ENCODE data around the gene GAS2L3.

The GAS2L3 gene

DNA sequence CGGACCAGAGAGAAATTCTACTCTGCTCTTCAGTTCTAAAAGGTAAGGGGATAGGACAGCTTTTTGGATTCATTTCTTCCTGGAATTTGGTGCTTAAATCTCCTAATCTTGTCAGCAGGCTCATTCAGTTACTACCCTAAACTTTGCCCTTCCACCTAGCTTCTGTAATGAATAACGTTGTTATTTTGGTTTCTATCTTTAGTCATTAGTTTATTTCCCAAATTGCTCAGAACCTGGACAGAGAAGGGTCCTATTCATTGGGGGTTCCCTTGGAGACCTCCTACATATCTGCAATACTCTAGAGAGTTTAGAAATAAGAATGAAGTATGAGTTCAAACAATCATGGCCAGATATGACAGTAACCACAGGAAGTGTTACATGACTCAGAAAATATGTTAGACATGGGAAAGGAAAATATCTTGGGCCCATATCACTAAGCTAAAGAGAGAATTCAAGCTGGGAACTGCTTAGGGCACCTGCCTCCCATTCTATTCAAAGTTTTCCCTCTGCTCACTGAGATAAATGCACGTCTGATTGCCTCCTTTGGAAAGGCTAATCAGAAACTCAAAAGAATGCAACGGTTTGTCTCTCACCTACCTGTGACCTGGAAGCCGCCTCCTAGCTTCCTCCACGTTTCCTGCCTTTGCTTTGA is 87.9 kb downstream of the GAS2L3 start:
- DNase-seq (ENCODE audit: low spot score), result no peak

DNA sequence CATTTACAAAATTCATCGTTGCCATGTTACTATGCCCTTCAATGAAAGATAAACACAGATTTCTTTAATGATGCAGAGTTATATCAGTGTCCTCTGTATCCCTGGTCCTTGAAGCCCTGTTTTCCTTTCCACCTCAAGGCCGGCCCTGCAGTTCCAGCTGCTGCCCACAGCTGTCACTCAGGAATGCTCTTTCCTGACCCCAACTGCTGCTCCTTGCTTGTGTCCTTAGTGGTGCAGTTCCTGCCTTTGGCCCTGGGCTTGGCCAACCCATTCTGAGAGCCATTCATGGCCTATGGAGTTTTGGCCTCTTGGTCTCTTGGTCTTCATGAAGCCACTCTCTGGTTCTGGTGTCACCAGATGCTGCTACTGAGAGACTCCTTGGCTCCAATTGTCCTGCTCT is 93.1 kb downstream of the GAS2L3 start:
- DNase-seq (ENCODE audit: low spot score), result no peak

DNA sequence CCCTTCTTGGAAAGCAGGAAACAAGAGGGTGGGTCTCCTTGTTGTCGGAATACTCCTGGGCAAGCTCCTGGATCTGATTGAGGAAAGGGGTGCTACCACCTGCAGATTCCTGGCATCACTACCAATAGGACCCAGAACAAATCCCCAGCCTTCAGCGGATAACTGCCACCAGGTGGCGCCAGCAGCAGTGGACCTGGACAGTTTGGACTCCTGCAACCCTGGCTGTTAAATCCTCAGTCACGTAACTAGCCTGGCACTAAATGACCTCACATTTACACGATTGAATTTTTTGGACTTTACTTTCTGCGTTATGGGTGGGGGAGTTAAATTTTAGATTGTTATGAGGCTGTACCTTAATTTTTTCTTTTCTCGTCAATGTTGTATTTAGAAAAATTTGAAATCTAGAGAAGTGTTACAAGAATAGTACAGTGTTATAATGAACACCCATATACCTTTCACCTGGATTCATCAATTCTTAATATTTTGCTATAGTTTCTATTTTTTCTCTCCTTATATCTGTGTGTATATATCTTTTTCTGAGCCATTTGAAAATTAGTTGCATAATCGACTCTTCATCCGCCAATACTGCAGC is 95.6 kb downstream of the GAS2L3 start:
- DNase-seq (ENCODE audit: low spot score), result peak; percentile 79

DNA sequence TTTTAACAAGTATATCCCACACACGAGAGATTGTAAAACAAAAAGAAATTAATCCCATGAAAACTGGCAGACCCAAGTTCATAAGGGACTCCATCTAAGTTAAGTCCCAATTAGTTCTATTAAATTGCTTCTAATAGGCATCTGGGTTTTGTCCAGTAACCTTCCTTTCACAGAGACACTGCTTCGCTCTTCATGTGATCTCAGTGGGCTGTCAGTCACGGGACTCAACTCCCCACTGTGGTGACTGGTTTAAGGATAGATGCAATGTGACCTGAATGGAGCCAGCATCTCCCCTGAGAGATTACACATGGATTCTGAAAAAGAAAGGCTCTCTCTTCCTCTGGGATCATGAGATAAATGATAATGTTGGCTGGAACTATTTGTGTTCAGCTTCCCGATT is 96.4 kb downstream of the GAS2L3 start:
- DNase-seq (ENCODE audit: low spot score), result no peak

DNA sequence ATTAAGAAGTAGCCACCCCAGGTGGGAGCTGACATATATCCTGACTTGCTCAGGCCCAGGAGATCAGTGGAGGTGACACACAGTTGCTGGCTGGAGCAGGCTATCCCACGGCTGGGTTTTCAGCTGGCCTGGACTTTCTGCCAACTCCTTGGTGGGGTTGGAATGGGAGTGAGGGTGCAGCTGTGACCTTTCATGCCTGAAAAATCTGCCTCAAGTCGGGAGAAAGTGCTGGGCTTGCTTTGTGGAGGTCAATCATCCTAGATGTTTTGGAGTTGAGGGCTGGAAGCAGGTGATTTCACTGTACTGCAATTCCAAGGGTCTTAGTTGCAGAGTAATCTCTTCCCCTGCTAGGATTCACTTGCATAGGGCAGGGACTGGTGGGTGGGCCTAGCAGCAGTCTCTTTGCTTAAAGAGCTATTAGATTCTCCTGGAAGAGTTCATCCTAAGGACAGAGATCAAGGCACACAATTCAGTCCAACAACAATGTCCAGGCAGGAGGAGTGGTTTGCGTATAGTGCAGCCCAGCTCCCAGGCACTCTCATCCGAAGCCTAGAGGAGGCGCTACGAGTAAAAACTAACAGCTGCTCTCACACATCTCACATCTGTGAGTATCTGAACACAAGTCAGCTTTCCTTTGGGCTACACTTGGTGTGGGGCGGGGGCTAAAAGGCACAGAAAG is 98.1 kb downstream of the GAS2L3 start:
- DNase-seq (ENCODE audit: low spot score), result no peak

DNA sequence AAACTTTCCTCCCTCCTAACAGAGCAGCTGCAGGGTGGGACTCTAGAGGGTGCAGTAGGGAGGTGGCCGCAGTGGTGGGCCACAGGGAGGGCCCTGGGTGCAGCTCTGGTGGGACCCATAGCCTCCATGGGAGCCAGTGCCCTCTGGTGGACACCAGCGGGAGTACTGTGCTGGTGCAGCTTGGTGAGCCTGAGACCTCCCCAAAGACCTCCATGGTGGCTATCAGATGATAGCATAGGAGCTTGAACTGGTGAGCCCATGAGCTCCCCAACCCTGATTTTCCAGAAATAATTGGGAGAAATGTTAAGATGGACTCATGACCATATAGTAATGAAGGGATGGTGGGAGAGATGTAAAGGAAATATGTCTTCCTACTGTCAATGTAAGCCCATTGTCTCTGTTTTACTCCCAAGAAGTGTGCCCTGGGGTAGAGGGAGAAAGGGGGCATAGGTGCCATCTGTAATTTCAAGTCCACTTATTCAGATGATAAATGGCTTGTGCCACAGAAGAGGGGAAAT is 98.7 kb downstream of the GAS2L3 start:
- DNase-seq (ENCODE audit: low spot score), result no peak

DNA sequence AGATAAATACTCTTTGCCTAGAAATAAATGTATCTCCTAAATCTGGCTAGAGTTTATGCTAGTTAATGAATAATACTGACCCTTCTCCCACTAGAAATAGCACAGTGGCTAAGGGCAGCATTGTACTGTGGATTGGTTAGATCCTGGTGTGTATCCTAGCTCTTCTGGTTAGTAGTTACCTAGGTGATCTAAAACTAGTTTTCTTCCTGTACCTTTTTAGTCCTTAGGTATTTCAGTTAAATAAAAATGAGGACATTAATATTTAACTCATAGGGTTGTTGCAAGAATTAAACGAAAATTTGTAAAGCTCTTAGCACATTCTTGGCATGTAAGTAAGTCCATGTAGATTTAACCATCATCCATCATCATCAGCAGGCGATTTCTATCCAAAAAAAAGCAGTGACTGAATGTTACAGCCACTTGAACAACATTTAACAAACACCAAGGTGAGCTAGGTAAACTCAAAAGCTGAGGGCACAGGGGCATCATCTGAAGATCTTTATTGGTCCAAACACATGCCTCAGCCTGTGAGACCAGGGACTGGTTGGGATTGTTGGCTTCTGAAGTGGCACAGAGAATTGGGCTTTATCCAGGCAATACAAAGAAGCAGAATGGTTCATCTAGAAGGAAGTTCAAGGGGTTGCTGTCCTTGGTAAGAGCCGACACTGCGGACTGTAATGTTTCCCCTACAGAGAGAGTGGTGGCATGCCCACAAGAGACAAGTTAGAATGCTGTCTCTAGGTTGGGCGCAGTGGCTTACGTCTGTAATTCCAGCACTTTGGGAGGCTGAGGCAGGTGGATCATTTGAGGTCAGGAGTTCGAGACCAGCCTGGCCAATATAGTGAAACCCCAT is 100.8 kb downstream of the GAS2L3 start:
- no peak for DNase-seq (ENCODE audit: low spot score)
